Fibroblast of skin of left quadriceps (primary cell): ENCODE measurements around the gene NEB.

Experiments
- DNase-seq, 2 experiments: peaks; one replicate each; pipeline ENCODE4 v3.0.0-alpha.2; 2013; ENCODE audit warnings: low read depth in 2 of 2

Gene NEB

GRCh38 chr2:151481744-151482143 is 252.5 kb downstream of the NEB start:
- DNase-seq = no peak

- no peak for DNase-seq
Measured at GRCh38 chr2:151478011-151478410, 256.3 kb downstream of the NEB start.

GRCh38 chr2:151476287-151476686 is 258.0 kb downstream of the NEB start:
- no peak for DNase-seq

- DNase-seq = no peak
Measured at GRCh38 chr2:151475071-151475470, 259.2 kb downstream of the NEB start.

GRCh38 chr2:151472966-151473365 is 261.3 kb downstream of the NEB start:
- no peak for DNase-seq

GRCh38 chr2:151470556-151470955 is 263.7 kb downstream of the NEB start:
- no peak for DNase-seq

GRCh38 chr2:151465771-151466170 is 268.5 kb downstream of the NEB start:
- no peak for DNase-seq

GRCh38 chr2:151459358-151459757 is 274.9 kb downstream of the NEB start:
- no peak for DNase-seq

GRCh38 chr2:151439127-151439526 is 295.1 kb downstream of the NEB start:
- DNase-seq = no peak

- no peak for DNase-seq
Measured at GRCh38 chr2:151438506-151438905, 295.8 kb downstream of the NEB start.

- peak in 1 of 2 experiments; percentile 25 for DNase-seq
Measured at GRCh38 chr2:151437630-151438029, 296.6 kb downstream of the NEB start.
